Globus pallidus (tissue), 1 donor: ENCODE data around the gene RNF4.
"Not testable (repeated sequence)": the region's sequence is repeated elsewhere in the genome, so short reads cannot be mapped to it uniquely, and the experiment has no call there.

Experiments used
- DNase-seq: peaks from one replicate; pipeline ENCODE4 v3.0.0-alpha.2; 2015; ENCODE audit warnings: low spot score

Gene RNF4

DNA sequence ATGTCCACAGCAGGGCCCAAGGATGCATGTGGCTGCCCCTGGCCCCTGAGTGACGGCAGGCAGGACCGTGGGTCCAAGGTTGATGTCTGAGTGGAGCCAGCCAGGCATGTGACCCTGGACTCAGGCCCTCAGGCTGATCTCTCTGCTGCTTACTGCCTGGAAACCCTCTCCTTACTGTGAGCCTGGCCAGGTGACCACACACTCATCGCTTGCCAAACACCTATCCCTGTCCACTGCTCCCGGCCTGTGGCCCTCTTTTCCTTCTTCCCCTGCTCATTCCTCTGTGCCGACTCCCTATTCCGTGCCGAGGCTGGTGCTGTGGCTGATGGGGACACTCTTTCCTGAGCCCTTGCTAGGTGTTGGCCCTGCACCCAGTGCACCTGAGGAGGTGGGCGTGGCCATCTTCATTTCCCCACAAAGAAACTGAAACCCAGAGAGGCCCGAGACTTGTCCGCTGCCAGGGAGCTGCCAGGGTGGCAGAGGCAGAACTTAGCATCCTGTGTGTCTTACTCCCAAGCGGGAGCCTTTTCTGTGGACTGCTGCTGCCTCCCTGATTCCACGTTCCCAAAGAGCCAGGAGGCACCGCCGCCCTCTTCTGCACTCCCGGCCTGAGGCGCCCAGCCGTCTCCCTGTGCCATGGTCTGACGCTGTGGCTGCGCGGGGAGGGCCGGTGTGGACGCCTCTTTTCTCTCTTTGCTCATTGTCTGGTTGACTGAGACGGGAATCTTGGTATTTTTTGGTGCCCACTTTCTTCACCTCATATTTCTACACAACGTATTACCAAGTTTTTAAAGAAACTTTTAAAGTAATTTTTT, 11.2 kb upstream of the RNF4 start:
- DNase-seq: no peak

DNA sequence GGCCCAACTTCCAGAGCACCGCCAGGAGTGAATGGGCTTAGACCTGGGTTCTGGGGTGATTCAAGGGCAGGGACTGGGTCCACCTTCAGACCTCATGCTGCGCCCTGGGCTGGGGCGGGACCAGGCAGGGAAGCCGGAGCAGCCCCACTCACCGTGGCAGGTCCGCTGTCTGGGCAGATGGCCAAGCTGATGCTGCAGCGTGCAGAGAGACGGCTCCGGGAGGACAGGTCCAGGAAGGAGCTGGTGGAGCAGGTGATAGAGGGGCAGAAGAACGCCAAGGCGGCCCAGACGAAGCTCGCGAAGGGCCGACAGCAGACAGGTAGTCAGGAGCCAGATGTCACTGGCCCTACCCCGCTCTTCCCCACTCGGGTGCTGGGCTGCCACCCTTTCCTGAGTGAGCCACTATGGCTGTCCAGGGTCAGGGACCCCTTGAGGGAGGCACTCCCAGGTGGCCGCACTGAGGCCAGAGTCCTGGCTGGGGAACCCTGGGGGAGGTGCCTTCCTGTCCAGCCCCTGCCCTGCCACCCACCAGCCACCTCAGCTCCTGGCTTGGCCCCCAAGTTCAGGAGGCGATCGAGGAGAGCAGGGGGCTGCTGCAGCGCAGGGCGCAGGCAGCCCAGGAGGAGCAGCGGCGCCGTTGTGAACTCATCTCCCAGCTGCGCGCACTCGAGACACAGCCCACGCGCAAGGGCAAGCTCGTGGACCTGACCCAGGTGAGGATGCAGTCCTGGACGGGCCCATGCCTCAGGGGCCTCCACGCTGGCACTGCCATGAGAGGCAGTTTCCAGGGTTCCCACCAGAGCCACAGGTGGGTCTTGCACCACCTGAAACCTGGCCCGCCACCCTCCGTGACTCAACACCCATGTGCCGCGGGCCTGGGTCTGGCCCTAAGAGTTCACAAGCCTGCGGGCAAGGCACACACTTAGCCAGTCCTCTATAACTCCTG, 10.1 kb upstream of the RNF4 start:
- DNase-seq: no peak

DNA sequence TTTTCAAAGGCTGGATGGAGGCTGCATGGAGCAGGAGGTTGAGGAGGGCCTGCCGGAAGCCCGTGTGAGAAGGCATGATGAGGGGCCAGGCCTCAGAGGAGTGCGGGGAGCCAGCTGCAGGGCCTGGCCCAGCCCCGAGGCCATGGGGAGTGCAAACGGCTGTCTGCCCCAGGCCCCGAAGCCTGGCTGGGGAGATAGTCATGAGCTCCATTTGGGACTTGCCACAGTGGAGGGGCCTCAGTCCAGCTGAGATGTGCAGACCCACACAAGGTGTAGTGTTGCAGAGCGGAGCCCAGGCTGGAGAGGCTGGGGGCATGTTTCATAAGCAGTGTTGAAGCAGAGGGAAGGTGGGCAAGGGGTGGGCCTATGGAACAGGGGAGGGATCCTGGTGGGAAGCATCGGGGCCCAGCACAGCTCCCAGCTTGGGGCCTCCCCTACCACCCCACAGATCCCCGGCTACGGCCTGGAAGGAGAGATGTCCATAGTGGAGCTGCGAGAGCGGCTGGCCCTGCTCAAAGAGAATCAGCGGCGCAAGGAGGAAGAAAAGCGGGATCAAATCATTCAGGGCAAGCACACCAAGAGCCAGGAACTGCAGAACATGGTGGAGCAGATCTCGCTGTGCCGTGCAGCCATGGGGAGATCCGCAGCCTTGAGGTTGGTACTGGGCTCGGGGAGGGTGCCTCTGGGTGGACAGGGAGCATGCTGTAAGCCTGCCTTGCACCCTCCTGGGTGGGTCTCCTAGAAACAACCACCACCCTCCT, 9.1 kb upstream of the RNF4 start:
- no peak for DNase-seq

DNA sequence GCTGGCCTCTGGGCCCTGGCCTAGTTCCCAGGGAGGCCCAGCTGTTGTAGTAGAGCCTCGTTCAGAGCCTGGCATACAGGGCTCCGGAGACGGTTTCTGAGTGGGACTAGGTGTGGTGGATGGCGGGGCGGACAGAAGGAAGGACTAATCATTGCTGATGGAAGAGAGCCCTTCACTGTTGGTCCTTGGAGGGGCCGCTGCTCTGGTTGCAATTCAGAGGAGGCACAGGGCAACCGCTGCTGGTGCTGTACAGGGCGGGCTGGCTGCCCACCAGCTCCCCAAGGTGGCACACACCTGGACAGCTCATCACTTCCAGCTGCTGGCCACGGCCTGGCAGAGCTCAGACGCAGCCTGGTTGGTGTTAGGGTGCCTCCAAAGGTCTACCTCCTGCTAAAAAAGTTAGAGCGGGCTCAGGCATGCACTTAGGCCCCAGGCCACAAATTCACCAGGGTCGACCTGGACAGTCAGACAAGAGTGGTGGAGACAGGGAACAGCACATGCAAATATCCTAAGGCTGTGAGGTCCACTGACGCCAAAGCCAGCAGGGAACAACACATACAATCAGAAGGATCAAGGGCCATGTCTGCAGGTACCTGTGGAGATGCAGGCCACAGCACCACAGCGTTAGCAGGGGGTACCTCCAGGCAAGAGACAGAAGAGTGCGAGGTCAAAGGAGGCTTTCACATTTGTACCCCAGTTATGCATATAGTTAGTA, 7.5 kb upstream of the RNF4 start:
- no peak for DNase-seq

DNA sequence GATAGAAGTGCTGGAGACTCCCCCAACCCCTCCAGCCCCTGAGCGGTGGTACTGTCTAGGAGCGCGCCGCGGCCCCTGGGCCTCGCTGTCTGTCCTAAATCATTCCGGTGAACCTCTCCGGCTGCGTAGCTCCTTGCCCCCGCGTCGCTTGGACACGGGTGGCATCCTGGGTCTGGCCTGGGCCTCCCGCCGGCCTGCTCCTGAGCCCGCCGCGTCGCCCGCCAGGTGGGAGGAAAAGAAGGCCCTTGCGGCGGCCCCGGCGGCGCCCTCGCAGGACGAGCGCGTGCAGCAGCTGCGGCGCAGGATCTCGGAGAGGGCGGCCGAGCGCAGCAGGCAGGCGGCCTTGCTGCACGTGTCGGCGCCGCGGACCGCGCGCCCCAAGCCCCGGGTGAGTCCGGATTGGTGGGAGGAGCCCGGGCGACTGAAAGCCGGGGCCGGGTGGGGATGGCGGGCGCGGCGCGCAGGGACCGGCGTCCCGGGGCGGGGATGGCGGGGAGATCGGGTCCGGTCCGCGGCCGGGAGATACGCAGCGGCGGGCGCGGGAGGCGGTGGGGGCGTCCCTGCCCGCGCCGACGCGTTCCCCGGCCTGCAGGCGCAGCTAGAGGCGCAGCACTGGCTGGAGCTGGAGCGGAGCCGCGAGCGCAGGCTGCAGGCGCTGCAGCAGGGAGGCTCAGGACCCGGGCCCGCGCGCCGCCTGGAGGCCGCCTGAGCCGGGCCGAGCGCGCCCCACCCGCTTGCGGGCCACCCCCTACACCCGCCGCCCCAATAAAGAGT, 6.5 kb upstream of the RNF4 start:
- peak; percentile 71 for DNase-seq

DNA sequence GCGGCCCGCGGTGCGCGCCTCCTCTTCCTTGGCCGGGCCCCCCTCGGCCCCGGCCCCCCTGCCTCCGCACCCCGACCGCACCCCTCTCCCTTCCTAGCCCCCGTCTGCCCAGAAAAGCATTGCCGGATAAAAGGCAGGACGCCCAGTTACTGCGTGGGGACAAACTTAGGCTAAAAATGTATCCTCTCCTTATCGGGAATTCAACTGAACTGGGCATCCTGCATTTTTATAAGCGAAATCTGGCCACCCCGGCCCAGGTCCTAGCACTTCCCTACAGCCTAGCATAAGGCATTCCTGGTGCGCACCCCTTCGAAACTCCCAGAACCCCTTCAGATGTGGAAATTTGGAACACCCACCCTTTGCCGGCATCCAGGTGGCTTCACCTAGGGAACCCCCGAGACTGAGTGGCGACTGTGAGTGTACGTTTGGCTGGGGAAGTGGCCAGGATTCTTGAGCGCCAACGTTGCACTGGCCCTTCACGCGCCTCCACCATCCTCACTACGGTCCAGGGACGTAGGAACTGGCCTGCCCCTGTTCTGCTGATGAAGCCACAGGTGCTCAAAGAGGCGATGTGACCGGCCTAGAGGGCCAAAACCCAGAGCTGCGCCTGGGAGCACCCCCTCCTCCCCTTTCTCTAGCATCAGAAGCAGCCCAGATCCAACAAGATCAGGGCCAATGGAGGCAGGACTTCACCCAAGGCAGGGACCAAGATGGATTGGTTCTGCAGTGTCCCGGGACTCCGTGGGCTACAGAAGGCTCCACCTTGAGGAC, 5.7 kb upstream of the RNF4 start:
- no peak for DNase-seq

DNA sequence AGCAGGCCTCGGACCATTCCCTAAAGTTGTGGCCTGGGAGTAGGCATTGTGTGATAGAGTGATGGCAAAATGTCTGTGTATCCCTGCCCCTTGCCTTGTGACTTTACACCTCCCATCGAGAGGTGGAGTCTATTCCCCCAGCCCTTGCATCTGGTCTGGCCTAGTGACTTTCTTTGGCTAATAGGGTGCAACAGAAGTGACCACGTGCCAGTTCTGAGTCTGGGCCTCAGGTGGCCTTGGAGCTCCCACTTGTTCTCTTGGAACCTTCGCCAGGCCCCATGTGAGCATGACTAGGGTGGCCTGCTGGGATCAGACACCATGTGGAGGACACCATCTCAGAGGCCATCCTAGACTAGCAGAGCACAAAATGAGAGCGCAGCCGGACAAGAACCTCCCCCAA, 3.9 kb upstream of the RNF4 start:
- DNase-seq: no peak

DNA sequence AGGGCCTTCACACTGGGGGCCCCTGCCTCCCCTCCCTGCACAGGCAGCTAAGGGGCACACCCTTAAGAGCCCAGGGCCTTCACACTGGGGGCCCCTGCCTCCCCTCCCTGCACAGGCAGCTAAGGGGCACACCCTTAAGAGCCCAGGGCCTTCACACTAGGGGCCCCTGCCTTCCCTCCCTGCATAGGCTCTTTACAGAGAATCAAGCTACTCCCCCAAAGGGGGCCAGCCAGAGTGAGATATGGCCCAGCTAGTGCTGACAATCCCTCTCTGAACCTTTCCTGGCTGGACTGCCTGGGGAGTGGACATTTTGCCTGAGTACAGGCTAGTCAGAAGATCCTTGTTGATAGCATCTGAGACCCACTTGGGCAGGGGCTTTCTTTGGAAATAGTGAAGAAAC, 3.4 kb upstream of the RNF4 start:
- DNase-seq: not testable (repeated sequence)

DNA sequence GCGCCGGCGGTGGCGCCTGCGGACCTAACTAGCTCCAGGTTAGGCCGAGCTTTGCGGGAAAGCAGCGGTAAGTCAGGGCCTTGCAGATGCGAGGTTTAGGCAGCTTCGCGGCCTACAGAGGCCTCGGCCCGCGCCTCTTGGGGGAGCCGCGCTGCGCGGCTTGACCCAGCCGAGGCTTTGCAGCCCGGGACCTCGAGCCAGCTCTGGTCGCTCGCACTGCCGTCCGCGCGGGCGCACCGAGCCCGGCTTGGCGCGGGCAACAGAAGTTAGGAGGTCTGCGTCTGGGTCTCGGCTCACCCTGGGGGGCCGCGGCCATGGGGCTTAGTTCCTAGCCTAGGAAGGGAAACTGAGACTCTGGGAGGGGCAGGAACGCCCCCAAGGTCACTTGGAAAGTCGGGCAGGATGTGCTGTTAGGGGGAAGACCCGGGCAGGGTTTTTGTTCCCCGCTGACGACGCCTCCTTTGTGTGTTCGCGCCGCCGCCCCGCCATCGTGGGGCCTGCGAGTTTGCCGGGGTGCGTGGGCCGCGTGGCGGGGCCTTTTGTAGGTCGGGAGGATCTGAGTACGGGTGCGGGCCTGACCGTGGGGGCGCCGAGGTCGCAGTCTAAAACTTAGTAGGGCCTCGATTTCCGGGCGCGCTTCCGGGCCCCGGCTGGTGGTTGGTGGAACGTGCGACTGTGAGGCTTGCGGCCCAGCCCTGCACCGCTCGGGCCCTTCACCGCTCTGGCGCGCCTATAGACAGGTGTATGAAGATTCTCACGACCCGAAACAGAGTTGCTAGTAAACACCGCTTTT, 482 bp downstream of the RNF4 start:
- DNase-seq: no peak

DNA sequence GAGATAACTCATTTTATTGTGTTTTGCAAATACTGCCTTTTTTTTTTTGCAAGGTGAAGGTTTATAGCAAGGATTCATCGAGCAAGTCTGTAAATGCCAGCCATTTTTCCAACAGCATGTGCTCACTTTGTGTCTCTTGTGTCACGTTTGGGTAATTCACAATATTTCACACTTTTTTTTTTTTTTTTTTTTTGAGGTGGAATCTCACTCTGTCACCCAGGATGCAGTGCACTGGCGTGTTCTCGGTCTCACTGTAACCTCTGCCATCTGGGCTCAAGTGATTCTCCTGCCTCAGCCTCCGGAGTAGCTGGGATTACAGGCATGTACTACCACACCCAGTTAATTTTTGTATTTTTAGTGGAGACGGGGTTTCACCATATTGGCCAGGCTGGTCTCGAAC, 1.9 kb downstream of the RNF4 start:
- DNase-seq: no peak

DNA sequence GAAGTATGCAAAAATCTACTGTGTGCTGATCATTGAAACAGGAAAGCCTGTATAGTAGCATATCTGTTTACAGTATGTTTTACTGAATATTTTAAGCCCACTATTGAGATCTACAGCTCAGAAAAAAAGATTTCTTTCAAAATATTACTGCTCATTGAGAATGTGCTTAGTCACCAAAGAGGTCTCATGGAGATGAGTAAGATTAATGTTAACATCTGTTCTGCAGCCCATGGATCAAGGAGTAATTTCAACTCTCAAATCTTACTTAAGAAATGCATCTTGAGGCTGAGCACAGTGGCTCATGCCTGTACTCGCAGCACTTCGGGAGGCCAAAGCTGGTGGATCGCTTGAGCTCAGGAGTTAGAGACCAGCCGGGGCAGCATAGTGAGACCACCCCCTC, 3.3 kb downstream of the RNF4 start:
- DNase-seq: no peak

DNA sequence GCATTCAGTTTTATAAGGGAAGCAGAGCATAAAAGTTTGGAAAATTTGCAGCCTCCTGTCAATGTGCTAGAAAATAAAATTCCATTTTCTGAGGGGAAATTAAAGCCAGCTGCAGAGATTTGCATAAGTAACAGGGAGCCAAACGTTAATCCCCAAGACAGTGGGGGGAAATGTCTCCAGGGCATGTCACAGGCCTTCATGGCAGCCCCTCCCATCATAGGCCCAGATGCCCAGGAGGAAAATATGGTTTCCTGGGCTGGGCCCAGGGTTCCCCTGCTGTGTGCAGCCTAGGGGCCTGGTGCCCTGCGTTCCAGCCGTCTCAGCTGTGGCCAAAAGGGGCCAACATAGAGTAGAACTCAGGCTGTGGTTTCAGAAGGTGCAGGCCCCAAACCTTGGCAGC, 9.3 kb downstream of the RNF4 start:
- no peak for DNase-seq

DNA sequence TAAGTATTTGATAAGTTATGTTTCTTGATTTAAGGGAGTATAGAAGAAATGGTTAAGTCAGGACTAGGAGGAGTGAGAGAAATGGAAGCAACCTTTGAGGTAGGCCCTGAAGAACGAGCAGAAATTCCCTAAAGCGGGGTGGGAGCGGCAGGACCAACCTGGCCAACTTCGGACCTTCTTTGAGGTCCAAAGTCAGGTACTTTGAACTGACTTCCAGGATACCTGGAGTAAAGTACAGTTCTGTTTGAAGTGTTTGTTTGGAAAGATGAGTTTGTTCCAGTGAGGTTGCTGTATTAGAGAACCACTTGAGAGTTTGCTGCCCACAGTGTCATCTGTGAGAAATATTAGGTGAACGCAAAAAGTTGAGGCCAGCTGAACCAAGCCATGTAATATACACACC, 11.7 kb downstream of the RNF4 start:
- no peak for DNase-seq

DNA sequence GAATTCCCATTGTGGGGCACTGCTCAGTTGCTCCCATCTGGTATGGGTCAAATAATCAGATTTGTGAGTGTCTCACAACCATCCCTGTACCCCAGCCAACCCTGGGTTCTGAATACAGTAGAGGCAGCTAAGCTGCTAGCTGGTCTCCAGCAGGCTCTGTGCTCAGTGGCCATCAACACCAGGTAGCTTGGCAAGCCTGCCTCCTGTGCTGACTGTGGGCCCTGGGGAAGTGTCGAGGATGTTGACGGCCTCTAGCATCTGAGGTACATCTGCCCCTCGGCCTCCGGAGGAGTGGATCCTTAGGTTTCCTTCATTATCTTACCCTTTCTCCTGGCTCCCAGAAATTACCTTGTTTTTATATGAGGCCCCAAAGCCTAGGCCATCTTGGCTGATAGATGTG, 13.3 kb downstream of the RNF4 start:
- DNase-seq: no peak

DNA sequence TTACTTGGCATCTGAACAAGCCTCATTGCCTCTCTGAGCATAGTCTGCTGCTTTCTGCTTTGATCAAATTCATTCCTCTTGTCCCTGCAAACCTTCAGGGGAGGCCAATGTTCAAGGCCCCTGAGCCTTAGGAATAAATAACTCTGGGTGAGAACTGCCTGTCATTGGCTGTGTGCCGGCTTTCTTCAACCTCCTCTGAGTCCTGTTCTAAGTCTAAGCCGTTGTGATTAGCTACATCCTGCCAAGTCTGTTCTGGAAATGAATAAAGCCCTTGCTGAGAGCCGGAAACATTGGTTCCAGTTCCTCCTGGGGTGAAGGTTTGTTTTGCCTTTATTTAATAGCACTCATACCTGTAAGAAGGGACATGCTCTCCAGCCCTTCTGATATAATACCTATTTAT, 13.8 kb downstream of the RNF4 start:
- DNase-seq: peak; percentile 55

DNA sequence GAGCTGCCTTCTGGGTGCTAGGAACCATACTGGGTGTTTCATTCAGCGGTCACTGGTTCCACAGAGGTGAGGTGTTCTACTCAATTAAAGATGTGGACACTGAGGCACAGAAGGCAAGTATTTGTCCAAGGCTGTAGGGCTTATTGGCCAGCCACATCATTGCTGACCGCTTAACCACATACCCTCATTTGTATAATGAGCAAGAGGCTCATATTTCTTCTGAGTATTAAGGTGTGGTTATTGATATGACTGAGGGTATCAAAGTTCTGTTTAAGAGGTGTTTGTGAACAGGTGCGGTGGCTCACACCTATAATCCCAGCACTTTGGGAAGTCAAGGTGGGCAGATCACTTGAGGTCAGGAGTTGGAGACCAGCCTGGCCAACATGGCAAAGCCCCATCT, 14.3 kb downstream of the RNF4 start:
- no peak for DNase-seq

DNA sequence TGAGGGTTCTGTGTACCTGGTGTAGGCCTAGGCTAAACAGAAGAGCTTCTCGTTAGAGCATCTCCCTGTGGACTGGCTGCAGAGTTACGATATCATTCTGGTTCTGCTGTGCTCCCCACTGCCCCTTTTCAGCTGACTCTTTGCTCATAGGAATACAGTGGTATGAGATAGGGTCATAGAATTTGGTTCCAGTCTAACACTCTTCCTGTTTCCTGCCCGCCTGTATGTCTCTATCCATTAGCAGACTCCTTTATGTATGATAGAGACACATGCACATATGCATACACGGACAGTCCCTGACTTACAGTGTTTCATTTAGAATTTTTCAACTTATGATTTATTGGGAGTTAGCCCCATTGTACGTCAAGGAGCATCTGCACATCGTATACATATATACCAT, 15.3 kb downstream of the RNF4 start:
- DNase-seq: no peak

DNA sequence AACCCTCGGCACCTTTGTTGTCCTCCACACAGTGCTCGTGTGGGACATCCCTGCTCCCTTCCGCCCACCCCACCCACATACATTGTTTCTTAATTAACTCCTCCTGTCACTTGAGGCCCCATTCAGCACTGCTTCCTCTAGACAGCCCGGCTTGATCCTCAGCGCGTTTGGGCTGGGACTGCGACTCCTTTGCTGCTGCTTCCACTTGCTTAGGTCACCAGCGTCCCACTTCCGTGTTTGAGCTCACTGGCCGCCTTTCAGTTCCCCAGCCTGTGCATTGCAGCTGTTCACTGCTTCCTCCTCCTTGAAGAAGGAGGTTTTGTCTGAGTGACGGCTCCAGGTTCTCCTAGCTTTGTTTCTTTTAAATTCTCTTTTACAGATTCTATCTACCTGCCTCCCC, 16.1 kb downstream of the RNF4 start:
- peak; percentile 73 for DNase-seq

DNA sequence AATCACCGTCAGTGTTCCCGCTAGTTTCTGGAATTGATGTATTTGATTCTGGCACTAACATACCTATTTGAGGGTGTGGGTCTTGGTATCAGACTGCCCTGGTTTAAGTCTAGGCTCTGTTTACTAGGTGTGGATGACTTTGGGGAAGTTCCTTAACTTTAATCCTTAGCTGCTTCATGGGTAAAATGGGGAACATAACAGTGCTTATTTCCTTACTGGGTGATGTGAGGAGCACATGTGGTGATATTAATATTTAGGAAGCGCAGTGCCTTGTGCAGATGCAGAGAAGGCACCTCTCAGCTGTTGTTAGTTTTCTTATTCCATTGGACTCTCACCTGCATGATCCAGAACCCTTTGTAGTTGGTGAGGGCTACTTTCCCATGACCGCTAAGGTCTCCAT, 17.1 kb downstream of the RNF4 start:
- DNase-seq: no peak
